NCI-H1092 treated with DMSO at 0.1 percent for 48 hours (cell line): ENCODE measurements around the gene FREM2.

Source experiments
- DNase-seq: peaks from one replicate; lab custom pipeline; 2025; lab: John Stamatoyannopoulos, UW

FREM2 gene

GRCh38 chr13:38759390-38759789, 72.5 kb downstream of the FREM2 start:
- DNase-seq, result no peak

DNA sequence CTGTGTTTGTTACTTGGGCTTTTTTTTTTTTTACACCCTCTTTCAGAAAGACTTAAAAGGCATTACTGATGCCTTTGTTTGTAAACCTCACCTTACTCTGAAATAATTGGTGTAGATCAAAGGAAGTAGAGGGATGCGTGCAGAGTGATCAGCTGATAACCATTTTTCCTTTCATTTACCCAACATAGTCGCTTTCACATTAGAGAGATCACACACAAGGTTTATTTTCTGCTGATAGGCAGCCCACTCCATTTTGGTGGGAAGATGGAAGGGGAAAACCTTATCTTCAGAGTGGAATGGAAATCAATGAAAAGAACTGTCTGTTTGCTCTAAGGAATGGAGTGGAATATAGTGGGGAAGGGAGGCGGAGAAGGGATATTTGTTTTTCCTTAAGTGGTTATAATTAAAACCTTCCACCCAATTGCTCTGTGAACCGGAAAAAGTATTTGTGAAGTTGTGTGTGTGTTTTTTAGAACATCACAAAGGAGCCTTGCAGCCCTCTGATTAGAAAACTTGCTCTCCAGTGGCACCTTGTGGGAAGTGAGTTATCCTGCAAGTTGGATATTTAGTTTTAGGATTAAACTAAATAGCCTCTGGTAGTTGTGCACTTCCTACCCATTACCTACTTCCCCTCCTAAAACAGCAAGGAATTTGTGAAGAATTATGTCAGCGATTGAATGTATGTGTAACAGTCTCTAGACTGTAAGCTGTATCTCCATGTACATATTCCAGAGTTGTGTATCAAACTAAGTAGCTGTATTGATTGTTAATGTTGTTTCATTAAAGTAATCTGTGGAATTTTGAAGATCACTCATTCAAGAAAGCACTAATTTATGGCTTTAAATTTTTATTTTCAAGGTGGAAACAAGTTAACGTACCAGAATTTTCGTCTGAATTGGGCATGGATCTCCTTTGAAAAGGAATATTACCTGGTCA, 76.8 kb downstream of the FREM2 start:
- peak; percentile 56 for DNase-seq

DNA sequence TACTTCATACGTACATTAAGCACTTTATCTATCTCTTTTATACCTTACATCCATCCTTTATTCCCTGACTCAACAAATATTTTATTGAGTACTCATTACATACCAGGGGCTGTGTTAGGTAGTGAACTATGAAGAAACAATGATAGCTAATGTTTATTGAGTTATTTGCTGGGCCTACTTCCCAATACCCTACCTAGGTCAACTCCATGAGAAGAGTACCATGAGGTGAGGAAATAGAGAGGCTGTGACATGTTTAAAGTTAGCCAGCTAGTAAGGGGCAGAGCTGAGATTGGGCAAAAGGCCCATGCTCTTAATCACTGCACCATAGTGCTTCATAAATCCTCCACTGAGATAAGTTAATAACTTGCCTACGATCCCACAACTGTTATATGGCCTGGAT, 79.9 kb downstream of the FREM2 start:
- no peak for DNase-seq

- no peak for DNase-seq
These were observed 80.8 kb downstream of the FREM2 start for GRCh38 chr13:38767506-38768265.

DNA sequence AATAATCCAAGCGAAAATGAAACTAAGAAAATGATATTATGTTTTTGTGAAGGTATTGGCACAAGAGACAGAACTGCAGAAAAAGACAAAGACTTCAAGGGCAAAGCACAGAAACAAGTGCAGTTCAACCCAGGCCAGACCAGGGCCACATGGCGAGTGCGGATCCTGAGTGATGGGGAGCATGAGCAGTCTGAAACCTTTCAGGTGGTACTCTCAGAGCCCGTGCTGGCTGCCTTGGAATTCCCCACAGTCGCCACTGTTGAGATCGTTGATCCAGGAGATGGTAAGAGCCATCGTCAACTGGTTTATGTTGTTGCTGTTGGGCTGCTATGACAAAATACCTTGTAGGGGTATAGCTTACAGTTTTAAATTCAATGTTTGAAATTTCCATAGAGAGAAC, 82.6 kb downstream of the FREM2 start:
- no peak for DNase-seq

DNA sequence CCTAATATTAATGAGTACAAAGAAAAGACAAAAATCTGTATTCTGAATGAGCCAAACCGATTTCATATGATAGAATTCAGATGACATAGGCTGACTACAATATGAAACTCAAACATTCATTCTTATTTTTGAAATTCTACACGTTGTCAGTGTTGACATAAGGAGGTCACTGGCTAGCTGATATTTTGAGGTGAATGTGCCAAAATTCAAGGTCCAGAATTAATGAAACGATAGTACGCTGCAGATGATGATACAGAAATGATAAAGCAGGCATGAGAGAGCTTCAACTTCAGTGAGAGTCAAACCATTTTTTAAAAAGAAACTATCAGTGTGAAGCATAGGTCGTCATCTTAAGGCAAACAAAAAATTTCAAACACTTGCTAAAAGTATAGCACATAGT, 88.2 kb downstream of the FREM2 start:
- no peak for DNase-seq

- DNase-seq, result no peak
These were observed 90.7 kb downstream of the FREM2 start for GRCh38 chr13:38777347-38778119.

GRCh38 chr13:38781539-38781938, 94.7 kb downstream of the FREM2 start:
- DNase-seq, result no peak

DNA sequence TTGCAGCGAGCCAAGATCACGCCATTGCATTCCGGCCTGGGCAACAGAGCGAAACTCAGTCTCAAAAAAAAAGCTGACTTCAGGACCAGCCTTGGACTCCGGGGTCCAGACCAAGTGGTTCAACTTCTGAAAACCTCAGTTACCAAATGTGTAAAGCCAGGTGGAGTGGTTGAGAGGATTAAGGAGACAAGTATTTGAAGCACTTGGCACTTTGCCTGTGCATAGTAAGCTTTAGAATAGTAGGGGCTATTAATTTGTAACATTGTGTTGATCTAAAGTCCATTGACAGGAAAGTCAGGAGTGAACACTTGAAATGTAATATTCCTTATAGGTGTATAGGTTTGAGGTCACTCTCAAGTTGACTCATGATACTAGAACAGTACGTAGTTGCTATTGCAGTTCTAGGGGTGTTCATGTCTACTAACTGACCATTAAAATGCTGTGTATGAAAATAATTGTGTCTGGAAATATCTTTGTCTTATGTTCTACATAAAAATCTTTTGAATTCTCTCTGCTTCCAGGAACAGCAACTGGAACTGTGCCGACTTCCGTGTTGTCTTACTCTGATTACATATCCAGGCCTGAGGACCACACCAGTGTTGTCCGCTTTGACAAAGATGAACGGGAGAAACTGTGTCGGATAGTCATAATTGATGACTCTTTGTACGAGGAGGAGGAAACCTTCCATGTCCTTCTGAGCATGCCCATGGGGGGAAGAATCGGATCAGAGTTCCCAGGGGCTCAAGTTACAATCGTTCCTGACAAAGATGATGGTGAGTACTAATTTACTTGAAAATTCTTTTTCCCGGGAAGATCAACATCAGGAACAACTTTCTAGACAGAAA, 97.4 kb downstream of the FREM2 start:
- DNase-seq, result no peak

DNA sequence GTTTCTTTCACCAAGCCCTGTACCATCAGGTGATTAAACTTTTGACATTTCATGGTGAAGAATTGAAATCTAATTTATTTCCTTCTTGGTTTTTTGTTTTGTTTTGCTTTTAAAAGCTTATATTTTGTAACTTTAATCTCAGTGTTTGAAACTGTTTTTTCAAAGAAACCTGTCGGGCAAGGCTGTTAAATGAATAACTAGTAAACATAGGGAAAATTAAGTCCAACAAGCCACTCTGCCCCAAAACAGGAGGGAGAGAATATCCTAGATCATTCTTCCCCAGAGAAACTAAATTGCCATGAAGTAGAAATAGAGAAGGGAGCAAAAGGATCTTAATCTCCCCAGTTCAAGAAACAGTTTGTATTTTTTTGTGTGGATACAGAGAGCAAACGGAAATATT, 98.2 kb downstream of the FREM2 start:
- no peak for DNase-seq

- DNase-seq, result no peak
These were observed 98.6 kb downstream of the FREM2 start for GRCh38 chr13:38785490-38785889.

GRCh38 chr13:38787550-38787949, 100.7 kb downstream of the FREM2 start:
- DNase-seq, result no peak

- DNase-seq, result no peak
These were observed 110.0 kb downstream of the FREM2 start for GRCh38 chr13:38796890-38797289.

DNA sequence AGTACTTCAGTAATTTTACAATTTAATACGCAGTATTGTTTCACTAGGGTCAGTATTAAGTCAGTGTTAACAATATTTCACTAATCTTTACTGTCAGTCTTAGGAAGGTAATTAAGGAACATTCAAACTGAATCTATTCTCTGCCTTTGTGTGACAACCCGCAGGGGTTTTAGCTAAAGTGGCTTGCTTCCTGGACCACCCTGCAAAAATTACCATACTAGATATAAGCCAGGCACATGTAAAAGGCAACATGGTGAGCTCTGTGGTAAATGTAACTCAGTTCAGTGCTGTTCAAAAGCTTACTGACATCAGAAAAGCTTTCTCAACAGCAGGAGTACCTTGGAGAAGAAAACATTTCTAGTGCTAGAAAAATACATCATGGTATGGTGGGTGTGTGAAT, 116.7 kb downstream of the FREM2 start:
- DNase-seq, result no peak

DNA sequence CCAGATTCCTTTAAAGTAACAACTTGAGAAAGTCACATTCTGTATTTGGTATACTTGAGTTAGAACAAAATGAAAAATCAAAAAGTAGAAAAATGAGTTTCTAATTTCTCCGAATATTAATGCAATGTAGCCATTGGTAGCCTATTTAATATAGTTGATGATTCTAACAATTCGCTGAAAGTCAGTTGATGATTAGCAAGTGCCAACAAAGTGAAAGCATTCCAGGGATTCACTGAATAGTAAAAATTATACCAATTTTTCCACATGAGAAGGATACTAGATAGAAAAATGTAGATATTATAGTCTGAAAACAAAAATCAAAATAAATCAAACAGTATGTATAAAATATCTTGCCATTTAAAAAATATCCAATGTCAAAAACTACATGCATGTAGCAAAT, 117.2 kb downstream of the FREM2 start:
- DNase-seq, result no peak

DNA sequence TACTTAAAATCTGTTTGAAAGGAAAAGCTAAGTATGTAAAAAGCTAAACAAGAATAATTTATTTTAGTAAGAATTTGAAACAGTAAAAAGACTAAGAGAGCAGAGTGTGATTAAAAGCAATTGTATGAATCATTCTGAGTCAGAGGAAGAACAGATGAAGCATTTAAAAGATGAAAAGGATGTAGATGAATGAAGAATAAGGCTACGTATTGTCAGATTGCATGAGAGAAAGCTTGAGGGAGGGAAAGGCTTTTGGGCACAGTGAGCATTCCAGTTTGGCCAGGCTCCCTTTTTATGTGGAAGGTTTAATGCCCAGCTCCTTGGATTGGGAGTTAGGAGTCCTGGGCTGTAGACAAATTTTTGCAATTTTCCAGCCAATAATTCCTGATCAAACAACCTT, 117.7 kb downstream of the FREM2 start:
- no peak for DNase-seq

DNA sequence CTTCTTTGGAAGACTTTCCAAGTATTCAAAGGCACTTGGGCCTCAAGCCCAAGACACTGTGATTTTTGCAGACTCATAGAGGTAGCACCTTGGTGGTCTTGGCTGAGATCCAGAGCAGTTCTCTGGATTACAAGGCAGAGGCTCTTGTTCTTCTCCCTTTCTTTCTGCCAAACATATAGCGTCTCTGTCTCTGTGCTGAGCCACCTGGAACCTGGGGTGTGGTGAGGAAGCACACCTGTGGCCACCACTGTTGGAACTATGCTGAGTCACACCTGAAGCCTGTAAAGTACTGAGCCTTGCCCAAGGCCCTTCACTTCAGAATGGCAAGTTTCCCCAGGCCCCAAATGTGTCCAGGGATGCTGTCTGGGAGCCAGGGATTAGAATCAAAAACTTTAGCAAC, 127.5 kb downstream of the FREM2 start:
- no peak for DNase-seq

- peak; percentile 81 for DNase-seq
These were observed 132.2 kb downstream of the FREM2 start for GRCh38 chr13:38819053-38819452.

DNA sequence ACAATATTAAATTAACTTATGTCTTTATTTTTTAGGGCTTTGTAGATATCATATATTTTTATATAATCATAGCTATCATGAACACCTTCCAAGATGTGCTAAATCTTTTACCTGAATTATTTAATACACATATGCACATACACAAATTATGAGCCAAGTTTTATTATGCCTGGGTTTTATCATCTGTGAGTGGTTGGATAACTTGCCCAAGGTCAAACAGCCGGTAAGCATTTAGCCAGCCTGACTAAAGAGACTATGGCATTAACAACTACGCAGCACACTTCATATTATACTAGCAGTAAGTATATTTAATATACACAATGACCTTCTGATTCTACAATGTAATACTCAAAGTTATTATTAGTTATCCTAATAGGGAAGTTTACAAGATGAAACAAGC, 132.7 kb downstream of the FREM2 start:
- peak; percentile 44 for DNase-seq

DNA sequence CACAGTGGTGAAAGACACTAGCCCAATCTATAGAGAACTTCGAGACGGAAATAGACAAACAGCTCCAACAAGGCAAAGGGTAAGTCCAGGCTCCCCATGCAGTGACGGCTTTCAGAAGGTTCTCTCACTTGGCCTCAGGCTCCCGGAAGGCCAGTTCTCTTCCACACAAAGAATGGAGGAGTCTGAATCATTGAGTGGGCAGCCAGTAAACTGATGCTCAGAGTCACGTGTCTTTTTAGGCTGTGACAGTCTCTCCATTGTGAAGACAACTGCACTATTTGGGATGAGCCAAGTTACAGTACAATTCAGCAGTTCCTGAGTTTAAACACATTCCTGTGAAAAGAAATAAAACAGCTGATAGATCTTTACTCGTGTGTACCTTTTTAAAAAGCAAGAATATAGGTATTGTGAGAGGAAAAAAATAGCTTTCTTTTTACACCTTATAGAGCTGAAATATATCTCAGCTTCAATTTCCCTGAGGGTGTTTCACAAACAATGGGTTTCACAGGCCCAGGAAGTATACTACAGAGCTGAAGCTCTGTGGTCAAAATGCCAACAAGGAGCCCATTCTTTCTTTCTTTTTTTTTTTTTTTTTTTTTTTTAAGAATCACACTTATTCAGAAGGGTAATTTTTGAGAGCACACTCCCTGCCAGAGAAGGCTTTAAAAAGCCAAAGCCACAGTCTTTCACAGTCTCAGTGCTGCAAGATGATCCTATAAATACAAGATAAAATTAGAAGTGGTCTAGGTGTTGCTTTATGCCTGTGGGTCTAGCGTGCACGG, 135.1 kb downstream of the FREM2 start:
- no peak for DNase-seq

DNA sequence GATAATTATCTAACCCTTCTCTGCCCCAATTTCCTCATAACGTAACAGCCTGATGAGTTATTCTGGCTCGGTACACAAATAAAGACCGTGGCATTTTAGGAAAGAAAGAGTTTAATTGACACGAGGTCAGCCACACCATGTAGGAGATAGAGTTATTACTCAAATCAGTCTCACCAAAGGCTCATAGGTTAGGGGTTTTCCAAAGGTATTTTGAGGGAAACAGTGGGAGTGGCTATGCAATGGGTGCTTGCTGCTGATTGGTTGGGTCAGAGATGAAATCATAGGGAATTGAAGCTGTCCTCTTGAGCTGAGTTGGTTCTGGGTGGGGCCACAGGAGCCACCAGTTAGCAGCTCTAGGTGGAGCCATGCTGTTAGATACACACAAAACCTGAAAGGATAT, 137.5 kb downstream of the FREM2 start:
- DNase-seq, result no peak
